ENCODE results near the gene TNFRSF14. TPM values are rescaled to one million over a fixed set of nuclear protein-coding genes. Genes with fewer than 3 reads are reported as not detected.
A peak's percentile ranks its signal among the peaks of the same experiment; 100 is the strongest.
"Not testable (repeated sequence)": the region's sequence is repeated elsewhere in the genome, so short reads cannot be mapped to it uniquely, and the experiment has no call there.

The TNFRSF14 gene
- total RNA-seq, 2 donors from 2014 or later: 25.9 to 58.3 TPM

DNA sequence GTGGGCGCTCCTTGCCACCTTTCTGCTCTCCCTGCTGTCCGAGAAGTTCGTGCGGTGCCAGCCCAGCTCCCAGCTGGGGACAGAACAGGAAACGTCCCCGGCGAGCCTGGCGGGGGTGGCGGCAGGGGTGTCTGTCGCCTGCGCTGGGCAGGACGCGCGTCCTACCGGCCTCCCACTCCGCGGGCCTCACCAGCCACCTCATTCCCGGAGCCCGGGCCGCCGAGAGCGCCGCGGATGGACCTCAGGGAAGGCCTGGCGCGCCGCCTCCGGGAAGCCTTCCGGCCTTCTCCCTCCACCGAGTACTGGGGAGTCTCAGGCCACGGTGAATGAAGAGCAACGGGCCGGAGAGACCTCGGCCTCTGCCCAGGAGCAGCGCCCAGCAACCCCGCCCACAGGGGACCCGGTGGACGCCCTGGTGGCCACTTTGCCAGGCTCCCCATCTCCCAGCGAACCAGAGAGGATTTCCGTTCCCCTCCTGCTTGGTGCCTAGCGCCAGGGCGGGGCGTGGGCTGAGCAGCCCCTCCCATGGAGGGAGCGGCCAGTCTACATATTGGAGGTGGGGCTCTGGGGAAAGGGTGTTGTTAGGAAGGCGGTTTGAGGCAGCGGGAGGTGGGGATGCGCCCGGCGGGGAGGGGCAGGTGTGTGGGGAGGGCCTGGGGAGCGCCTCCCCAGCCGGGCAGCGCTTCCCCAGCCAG is 9.5 kb upstream of the TNFRSF14 start:
- H3K9me3 ChIP-seq: no peaks in the 10 kb centered on the region
- peak; percentile 63 for ATAC-seq
- H3K27me3 ChIP-seq: no peaks in the 10 kb centered on the region
- peaks cover 49% of the 10 kb centered on the region for H3K4me1 ChIP-seq
- intact Hi-C loops (cut with DNase I): no loop called here
- peak; percentile 74 to 91 (median 88) for DNase-seq
- H3K4me3 ChIP-seq: peak overlapping the region; percentile 16 to 48
- 0% methylated on average over 7 to 43 of the region's 52 CpGs for WGBS, 2 donors
- H3K27ac ChIP-seq: peak overlapping the region; percentile 77 to 96 (median 94)
- no peaks in the 10 kb centered on the region for H3K36me3 ChIP-seq (replicated peaks in 1 of 2; ENCODE audit: insufficient read depth in 1 of 2, low read depth in 2 of 2)
- peak in 2 of 3 donors; percentile 31 to 54 for TF ChIP-seq POLR2A (IDR thresholded peaks at IDR 0.05)
- TF ChIP-seq CTCF (IDR thresholded peaks at IDR 0.05): peak in 4 of 7 experiments; percentile 28 to 46 (median 38)

- intact Hi-C loops (cut with DNase I): no loop called here
- Histone ChIP-seq H3K4me1 (peaks cover 49% of the 10 kb centered on the region), H3K27me3 (no peaks in the 10 kb centered on the region), H3K27ac (peak overlapping the region; percentile 77 to 96 (median 94)), H3K36me3 (replicated peaks in 1 of 2; ENCODE audit: insufficient read depth in 1 of 2, low read depth in 2 of 2) (no peaks in the 10 kb centered on the region), H3K9me3 (no peaks in the 10 kb centered on the region), H3K4me3 (no peak overlapping the region)
- WGBS, 2 donors: 19 to 36% methylated on average over 7 to 27 of the region's 27 CpGs
- DNase-seq: no peak
- ATAC-seq: no peak
- no peak for TF ChIP-seq CTCF (IDR thresholded peaks at IDR 0.05)
- peak in 1 of 3 donors; percentile 53 for TF ChIP-seq POLR2A (IDR thresholded peaks at IDR 0.05)
Observed at GRCh38 chr1:2547210-2548067, 8.7 kb upstream of the TNFRSF14 start.

- no peak overlapping the region for H3K4me3 ChIP-seq
- H3K27ac ChIP-seq: peak overlapping the region; percentile 77 to 96 (median 94)
- peaks cover 49% of the 10 kb centered on the region for H3K4me1 ChIP-seq
- no peak for TF ChIP-seq POLR2A (IDR thresholded peaks at IDR 0.05)
- peak; percentile 93 to 96 (median 94) for TF ChIP-seq CTCF (IDR thresholded peaks at IDR 0.05)
- no peaks in the 10 kb centered on the region for H3K36me3 ChIP-seq (replicated peaks in 1 of 2; ENCODE audit: insufficient read depth in 1 of 2, low read depth in 2 of 2)
- no peaks in the 10 kb centered on the region for H3K9me3 ChIP-seq
- H3K27me3 ChIP-seq: no peaks in the 10 kb centered on the region
- WGBS, 2 donors: 7 to 10% methylated on average over 3 to 17 of the region's 17 CpGs
- ATAC-seq (peak; percentile 61), DNase-seq (peak; percentile 87 to 90 (median 88))
- intact Hi-C loops (cut with DNase I): no loop called here
Observed at GRCh38 chr1:2548068-2548589, 8.0 kb upstream of the TNFRSF14 start.

DNA sequence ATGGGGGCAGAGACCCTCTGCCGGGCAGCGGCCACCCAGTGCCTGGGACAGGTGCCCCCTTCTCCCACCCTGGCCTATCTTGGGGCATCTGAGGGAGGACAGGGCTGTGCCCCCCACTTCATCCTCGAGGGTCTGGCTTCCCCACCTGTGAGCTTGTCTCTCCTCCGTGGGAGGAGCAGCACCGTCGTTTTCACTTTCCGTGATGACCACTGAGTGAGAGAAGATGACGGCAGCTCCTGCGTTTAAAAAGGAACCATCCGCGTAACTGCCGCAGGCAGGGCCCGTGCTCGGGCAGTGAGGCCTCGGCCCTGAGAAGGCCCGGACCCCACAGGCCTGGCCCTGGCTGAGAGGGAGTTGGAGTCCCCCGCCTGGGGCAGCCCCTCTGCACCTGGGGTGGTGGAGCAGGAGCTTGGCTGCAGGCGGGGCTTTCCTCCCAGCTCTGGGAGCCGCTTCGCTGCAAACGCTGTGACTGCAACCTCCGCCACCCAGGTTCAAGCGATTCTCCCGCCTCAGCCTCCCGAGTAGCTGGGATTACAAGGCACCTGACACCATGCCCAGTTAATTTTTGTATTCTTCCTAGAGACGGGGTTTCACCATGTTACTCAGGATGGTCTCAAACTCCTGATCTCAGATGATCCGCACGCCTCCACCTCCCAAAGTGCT is 6.7 kb upstream of the TNFRSF14 start:
- ATAC-seq; H3K4me3 ChIP-seq; H3K27me3 ChIP-seq; H3K9me3 ChIP-seq; DNase-seq; H3K36me3 ChIP-seq (replicated peaks in 1 of 2; ENCODE audit: insufficient read depth in 1 of 2, low read depth in 2 of 2); intact Hi-C loops (cut with DNase I): not testable (repeated sequence)
- Histone ChIP-seq H3K27ac (peak overlapping the region; percentile 92 to 96 (median 95)), H3K4me1 (peaks cover 49% of the 10 kb centered on the region)
- 73 to 79% methylated on average over 3 to 20 of the region's 28 CpGs for WGBS, 2 donors

GRCh38 chr1:2550309-2550861 is 5.8 kb upstream of the TNFRSF14 start:
- H3K36me3 ChIP-seq (replicated peaks in 1 of 2; ENCODE audit: insufficient read depth in 1 of 2, low read depth in 2 of 2); ATAC-seq; H3K9me3 ChIP-seq; DNase-seq; H3K27me3 ChIP-seq; intact Hi-C loops (cut with DNase I); H3K27ac ChIP-seq; H3K4me3 ChIP-seq: not testable (repeated sequence)
- H3K4me1 ChIP-seq: peaks cover 50% of the 10 kb centered on the region
- 72 to 87% methylated on average over 8 to 10 of the region's 12 CpGs for WGBS, 2 donors

- H3K9me3 ChIP-seq; ATAC-seq; DNase-seq; H3K27me3 ChIP-seq; H3K27ac ChIP-seq; intact Hi-C loops (cut with DNase I); H3K36me3 ChIP-seq (replicated peaks in 1 of 2; ENCODE audit: insufficient read depth in 1 of 2, low read depth in 2 of 2); H3K4me3 ChIP-seq: not testable (repeated sequence)
- WGBS, 2 donors: 74 to 79% methylated on average over 6 to 7 of the region's 9 CpGs
- H3K4me1 ChIP-seq: peaks cover 47% of the 10 kb centered on the region
Observed at GRCh38 chr1:2551544-2551943, 4.6 kb upstream of the TNFRSF14 start.

Measured in body of pancreas (tissue), 4 donors.